K562 (cell line): Measurements from ENCODE around the gene SEPTIN1. TPM values are rescaled to one million over a fixed set of nuclear protein-coding genes. Genes with fewer than 3 reads are reported as not detected.
A peak's percentile ranks its signal among the peaks of the same experiment; 100 is the strongest.

Experiments used
- ARID1B ChIP-seq: fragments of 450-650 bp; IDR thresholded peaks from 2 replicates; pipeline ENCODE4 v1.6.1; 2016; ENCODE audit warnings: antibody characterized with exemption, mild to moderate bottlenecking, inconsistent platforms
- ASH1L ChIP-seq: fragments of 450-650 bp; IDR thresholded peaks from 2 replicates; pipeline ENCODE4 v1.6.1; 2018; ENCODE audit warnings: borderline replicate concordance, mild to moderate bottlenecking, low read depth; ENCODE audit not compliant: partially characterized antibody
- BRD4 ChIP-seq: fragments of 200-600 bp; sonication (generic); IDR thresholded peaks from 2 replicates; pipeline ENCODE4 v1.6.1; 2017; ENCODE audit warnings: inconsistent platforms
- FOSL1 ChIP-seq: fragments of 200-800 bp; sonication (Bioruptor generic); conservative IDR thresholded peaks from 2 replicates; pipeline ENCODE4 v1.6.1; 2016; ENCODE audit warnings: missing genetic modification characterization, missing compliant biosample characterization
- HMG20B ChIP-seq: fragments of 250-450 bp; sonication (Bioruptor Pico); IDR thresholded peaks from 2 replicates; pipeline ENCODE4 v1.5.0; 2021; ENCODE audit warnings: mild to moderate bottlenecking
- KDM5B ChIP-seq: fragments of 200-600 bp; sonication (generic); IDR thresholded peaks from 2 replicates; pipeline ENCODE4 v1.6.1; 2012; ENCODE audit warnings: low read depth, mild to moderate bottlenecking, moderate library complexity, low read length, control low read depth, inconsistent platforms; ENCODE audit not compliant: insufficient replicate concordance
- POU5F1 ChIP-seq: fragments of 150-350 bp; IDR thresholded peaks from 2 replicates; pipeline ENCODE4 v1.6.1; 2014; ENCODE audit warnings: borderline replicate concordance, low read length, low read depth, mild to moderate bottlenecking; ENCODE audit not compliant: partially characterized antibody
- PURB ChIP-seq: sonication (generic); formaldehyde crosslinking; IDR thresholded peaks from 2 replicates; pipeline ENCODE4 v1.9.0; 2021; ENCODE audit warnings: low read depth, mild to moderate bottlenecking, missing genetic modification reagents
- SMARCE1 ChIP-seq: fragments of 450-650 bp; IDR thresholded peaks from 2 replicates; pipeline ENCODE4 v1.7.1; 2016; ENCODE audit warnings: mild to moderate bottlenecking
- SNIP1 ChIP-seq: fragments of 450-650 bp; IDR thresholded peaks from 2 replicates; pipeline ENCODE4 v1.7.1; 2017; ENCODE audit warnings: low read depth, mild to moderate bottlenecking
- TAF1 ChIP-seq: IDR thresholded peaks from 2 replicates; pipeline ENCODE4 v1.6.1; 2011; ENCODE audit warnings: mild to moderate bottlenecking, low read length, moderate library complexity; ENCODE audit not compliant: insufficient read depth, control insufficient read depth, severe bottlenecking; ENCODE audit errors: extremely low read depth
- TAL1 ChIP-seq: fragments of 450-650 bp; IDR thresholded peaks from 2 replicates; pipeline ENCODE4 v1.6.1; 2016; ENCODE audit warnings: mild to moderate bottlenecking
- TBP ChIP-seq: optimal IDR thresholded peaks from 2 replicates; pipeline ENCODE3; 2011; ENCODE audit warnings: low read depth, low read length, improper control_type of control experiment
- THRB ChIP-seq: fragments of 450-650 bp; formaldehyde crosslinking; conservative IDR thresholded peaks from 2 replicates; pipeline ENCODE4 v1.4.0; 2022; ENCODE audit warnings: mild to moderate bottlenecking, missing genetic modification characterization
- TRIM24 ChIP-seq, 2 experiments: fragments of 450-650 bp; IDR thresholded peaks; 2 replicates each; pipeline ENCODE4 v1.6.1; 2016
- YY1 ChIP-seq, 3 experiments: IDR thresholded peaks; 2 replicates each; pipeline ENCODE4 v1.6.1; 2011; ENCODE audit warnings: low read length in 2 of 3, mild to moderate bottlenecking in 2 of 3, moderate library complexity in 2 of 3, borderline replicate concordance in 1 of 3, control low read depth in 1 of 3, low read depth in 1 of 3; ENCODE audit not compliant: insufficient read depth in 3 of 3, insufficient replicate concordance in 2 of 3, control insufficient read depth in 1 of 3, insufficient read length in 1 of 3; ENCODE audit errors: extremely low read depth in 1 of 3
- ZBTB26 ChIP-seq: fragments of 450-650 bp; formaldehyde crosslinking; IDR thresholded peaks from 2 replicates; pipeline ENCODE4 v1.4.0; 2022; ENCODE audit warnings: missing genetic modification characterization
- polyA plus RNA-seq, 8 experiments: library from polyadenylated mRNA; depleted of rRNA in 4 of 8; stranded (reverse) in 5 of 8; unstranded in 3 of 8; fragments of >200 nt; fragmentation: Nextera tagmentation in 2 of 8; fragmentation: Illumina TruSeq in 1 of 8; extraction: Ambion mirVana in 2 of 8; extraction: Trizol in 1 of 8; gene quantifications; 2 replicates each; pipeline versions ENCODE4 v1.2.1 to v1.2.3, GENCODE V29; 2011 to 2014; ENCODE audit warnings: inconsistent platforms in 1 of 8, missing spikeins in 1 of 8
- total RNA-seq, 7 experiments: library from RNA; depleted of rRNA in 6 of 7; stranded (reverse); fragments of >200 nt in 6 of 7; fragmentation: Illumina TruSeq in 2 of 7; extraction: Trizol in 2 of 7; gene quantifications; 2 replicates each; pipeline versions ENCODE4 v1.2.1 to v1.2.3, GENCODE V29; 2011 to 2021; ENCODE audit warnings: low replicate concordance in 1 of 7
- TF ChIP-seq, protein P1 (sequence below), 2 experiments: fragments of 450-650 bp; IDR thresholded peaks; 2 replicates each; pipeline ENCODE4 v1.6.1; 2018; ENCODE audit warnings: mild to moderate bottlenecking in 2 of 2, low read depth in 1 of 2; ENCODE audit not compliant: partially characterized antibody in 2 of 2
- TF ChIP-seq, protein P2 (sequence below): fragments of 450-650 bp; IDR thresholded peaks from 2 replicates; pipeline ENCODE4 v1.6.1; 2016; ENCODE audit warnings: antibody characterized with exemption

The SEPTIN1 gene
- total and polyA plus RNA-seq, 9 of the 15 experiments (the other 6 are each of a cell fraction or from before 2014, with no cell fraction given) = 0.23 to 5.6 (median 1.7) TPM; not detected in 1

DNA sequence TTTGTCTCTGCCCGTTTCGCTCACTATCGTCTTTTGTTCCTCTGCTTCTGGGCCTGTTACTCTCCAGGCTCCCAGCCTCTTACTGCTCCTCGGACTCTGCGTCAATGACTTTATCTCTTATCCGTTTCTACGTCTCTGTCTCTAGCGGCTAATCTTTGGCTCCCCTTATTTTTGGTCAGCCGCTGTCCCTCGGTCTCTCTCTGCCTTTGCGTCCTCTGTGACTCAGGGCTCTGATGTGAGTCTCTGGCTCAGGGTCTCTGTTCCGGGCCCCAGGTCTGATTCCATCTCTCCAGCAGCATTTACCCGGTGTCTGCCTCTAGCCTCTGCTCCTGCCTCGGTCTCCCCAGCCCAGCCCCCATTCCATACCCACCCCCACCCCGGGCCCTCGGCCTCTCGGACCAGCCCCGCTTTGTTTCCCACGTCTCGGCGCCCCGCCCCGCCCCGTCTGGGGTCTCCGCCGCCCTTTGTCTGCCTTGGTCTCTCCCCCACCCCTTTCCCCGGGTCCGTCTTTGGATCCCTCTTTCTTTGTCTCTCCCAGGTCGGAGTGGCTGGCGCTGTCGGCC is 12.3 kb upstream of the SEPTIN1 start (continued):
- TF ChIP-seq POU5F1 = no peak
- TF ChIP-seq HMG20B = 0 out of 2 replicates have a peak, but pooled peaks have one; percentile 52
- no peak for TF ChIP-seq PURB (CRISPR knock-in tag)
- 0 out of 2 replicates have a peak, but pooled peaks have one; percentile 64 for TF ChIP-seq SMARCE1
- peak; percentile 25; the same call in 1 of the 2 replicates for TF ChIP-seq TAL1
- TF ChIP-seq BRD4 = peak; percentile 41; the same call in 1 of the 2 replicates
- peak; percentile 62 for TF ChIP-seq KDM5B
- TF ChIP-seq ZBTB26 (CRISPR knock-in tag) = 0 out of 2 replicates have a peak, but pooled peaks have one; percentile 24
- no peak for TF ChIP-seq ASH1L
- TF ChIP-seq, protein P1, sequence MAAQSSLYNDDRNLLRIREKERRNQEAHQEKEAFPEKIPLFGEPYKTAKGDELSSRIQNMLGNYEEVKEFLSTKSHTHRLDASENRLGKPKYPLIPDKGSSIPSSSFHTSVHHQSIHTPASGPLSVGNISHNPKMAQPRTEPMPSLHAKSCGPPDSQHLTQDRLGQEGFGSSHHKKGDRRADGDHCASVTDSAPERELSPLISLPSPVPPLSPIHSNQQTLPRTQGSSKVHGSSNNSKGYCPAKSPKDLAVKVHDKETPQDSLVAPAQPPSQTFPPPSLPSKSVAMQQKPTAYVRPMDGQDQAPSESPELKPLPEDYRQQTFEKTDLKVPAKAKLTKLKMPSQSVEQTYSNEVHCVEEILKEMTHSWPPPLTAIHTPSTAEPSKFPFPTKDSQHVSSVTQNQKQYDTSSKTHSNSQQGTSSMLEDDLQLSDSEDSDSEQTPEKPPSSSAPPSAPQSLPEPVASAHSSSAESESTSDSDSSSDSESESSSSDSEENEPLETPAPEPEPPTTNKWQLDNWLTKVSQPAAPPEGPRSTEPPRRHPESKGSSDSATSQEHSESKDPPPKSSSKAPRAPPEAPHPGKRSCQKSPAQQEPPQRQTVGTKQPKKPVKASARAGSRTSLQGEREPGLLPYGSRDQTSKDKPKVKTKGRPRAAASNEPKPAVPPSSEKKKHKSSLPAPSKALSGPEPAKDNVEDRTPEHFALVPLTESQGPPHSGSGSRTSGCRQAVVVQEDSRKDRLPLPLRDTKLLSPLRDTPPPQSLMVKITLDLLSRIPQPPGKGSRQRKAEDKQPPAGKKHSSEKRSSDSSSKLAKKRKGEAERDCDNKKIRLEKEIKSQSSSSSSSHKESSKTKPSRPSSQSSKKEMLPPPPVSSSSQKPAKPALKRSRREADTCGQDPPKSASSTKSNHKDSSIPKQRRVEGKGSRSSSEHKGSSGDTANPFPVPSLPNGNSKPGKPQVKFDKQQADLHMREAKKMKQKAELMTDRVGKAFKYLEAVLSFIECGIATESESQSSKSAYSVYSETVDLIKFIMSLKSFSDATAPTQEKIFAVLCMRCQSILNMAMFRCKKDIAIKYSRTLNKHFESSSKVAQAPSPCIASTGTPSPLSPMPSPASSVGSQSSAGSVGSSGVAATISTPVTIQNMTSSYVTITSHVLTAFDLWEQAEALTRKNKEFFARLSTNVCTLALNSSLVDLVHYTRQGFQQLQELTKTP (IDR thresholded peaks at IDR 0.05; ENCODE audit: low read depth in 1 of 2, partially characterized antibody in 2 of 2) = no peak
- peak; percentile 48 for TF ChIP-seq TAF1
- TF ChIP-seq TBP = peak; percentile 51
- no peak for TF ChIP-seq YY1 (IDR thresholded peaks at IDR 0.05; ENCODE audit: borderline replicate concordance in 1 of 3, control insufficient read depth in 1 of 3, extremely low read depth in 1 of 3, insufficient read depth in 3 of 3, insufficient read length in 1 of 3, insufficient replicate concordance in 2 of 3, low read depth in 1 of 3, low read length in 2 of 3)
- peak; percentile 48 for TF ChIP-seq ARID1B
- TF ChIP-seq THRB (CRISPR knock-in tag) = 0 out of 2 replicates have a peak, but pooled peaks have one; percentile 17
- no peak for TF ChIP-seq TRIM24 (IDR thresholded peaks at IDR 0.05)
- TF ChIP-seq, protein P2, sequence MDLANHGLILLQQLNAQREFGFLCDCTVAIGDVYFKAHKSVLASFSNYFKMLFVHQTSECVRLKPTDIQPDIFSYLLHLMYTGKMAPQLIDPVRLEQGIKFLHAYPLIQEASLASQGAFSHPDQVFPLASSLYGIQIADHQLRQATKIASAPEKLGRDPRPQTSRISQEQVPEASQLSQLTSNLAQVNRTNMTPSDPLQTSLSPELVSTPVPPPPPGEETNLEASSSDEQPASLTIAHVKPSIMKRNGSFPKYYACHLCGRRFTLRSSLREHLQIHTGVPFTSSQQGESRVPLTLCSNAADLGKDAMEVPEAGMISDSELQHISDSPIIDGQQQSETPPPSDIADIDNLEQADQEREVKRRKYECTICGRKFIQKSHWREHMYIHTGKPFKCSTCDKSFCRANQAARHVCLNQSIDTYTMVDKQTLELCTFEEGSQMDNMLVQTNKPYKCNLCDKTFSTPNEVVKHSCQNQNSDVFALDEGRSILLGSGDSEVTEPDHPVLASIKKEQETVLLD = peak; percentile 53; the same call in 1 of the 2 replicates
- no peak for TF ChIP-seq SNIP1
- TF ChIP-seq FOSL1 (tag) = 0 out of 2 replicates have a peak, but pooled peaks have one; percentile 25
